Measurements from ENCODE around the gene DNM3. TPM values are rescaled to one million over a fixed set of nuclear protein-coding genes. Genes with fewer than 3 reads are reported as not detected.

Gene DNM3
- total and polyA plus RNA-seq, 2 donors (not counting 3 experiments of a cell fraction or from before 2014, with no cell fraction given), result 1.4 to 2.5 TPM

DNA sequence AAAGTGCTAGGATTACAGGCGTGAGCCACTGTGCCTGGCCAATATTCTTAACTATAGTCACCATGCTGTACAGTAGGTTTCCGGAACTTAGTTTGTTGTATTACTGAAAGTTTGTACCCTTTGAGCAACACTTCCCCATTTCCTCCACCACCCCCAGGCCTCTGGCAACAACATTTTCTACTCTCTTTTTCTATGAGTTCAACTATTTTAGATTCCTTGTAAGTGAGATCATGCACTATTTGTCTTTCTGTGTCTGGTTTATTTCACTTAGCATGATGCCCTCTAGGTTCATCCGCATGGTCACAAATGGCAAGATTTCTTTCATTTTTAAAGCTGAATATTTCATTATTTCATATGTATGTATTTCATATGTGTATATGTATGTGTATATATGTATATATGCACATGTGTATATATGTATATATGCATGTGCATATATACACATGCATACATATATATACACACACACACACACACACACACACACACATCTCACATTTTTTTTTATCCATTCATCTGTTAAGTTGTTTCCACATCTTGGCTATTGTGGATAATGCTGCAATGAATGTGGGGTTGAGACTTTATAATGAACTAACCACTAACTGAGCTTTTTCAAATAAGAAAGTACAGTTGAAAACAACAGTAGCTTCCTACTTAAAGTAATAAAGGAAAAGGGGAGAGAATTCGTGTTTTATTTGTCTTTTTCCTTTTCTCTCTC is 322.4 kb downstream of the DNM3 start:
- Histone ChIP-seq H4K20me1 (replicated peaks; ENCODE audit: control insufficient read depth, extremely low read depth, insufficient read depth, low read length) (no peaks in the 10 kb centered on the region), H3K36me3 (ENCODE audit: control insufficient read depth in 2 of 2, extremely low read depth in 1 of 2, insufficient read depth in 2 of 2, low read length in 2 of 2) (no peaks in the 10 kb centered on the region), H3K79me2 (ENCODE audit: control insufficient read depth, insufficient read depth, low read length) (no peaks in the 10 kb centered on the region), H3K4me3 (replicated peaks in 1 of 3; ENCODE audit: insufficient read depth in 1 of 3, low read depth in 1 of 3, low read length in 3 of 3) (no peak overlapping the region), H3K9me1 (replicated peaks; ENCODE audit: control insufficient read depth, extremely low read depth, insufficient read depth, low read length) (no peaks in the 10 kb centered on the region), H3K4me1 (ENCODE audit: control insufficient read depth, extremely low read depth, insufficient read depth, low read length) (no peaks in the 10 kb centered on the region), H2AFZ (ENCODE audit: low read depth, low read length) (no peak overlapping the region), H3K9me3 (replicated peaks; ENCODE audit: control insufficient read depth, insufficient read depth, low read length) (no peaks in the 10 kb centered on the region), H3K27ac (ENCODE audit: insufficient read depth, low read depth, low read length) (no peak overlapping the region), H3K9ac (replicated peaks; ENCODE audit: extremely low read depth, insufficient read depth, low read length) (no peak overlapping the region), H3K27me3 (ENCODE audit: control insufficient read depth in 2 of 2, insufficient read depth in 2 of 2, low read length in 2 of 2) (no peaks in the 10 kb centered on the region), H3K4me2 (ENCODE audit: insufficient read depth, low read length) (no peak overlapping the region)
- no TSS peak for BruUV-seq (replicated peaks)
- DNase-seq (ENCODE audit: low read depth, low spot score) (no peak), FAIRE-seq (no peak)
- ChIA-PET POLR2A (no interaction called here), CTCF (interaction anchor here (0.7 to 1.6 kb wide), 6 partner anchors 8 to 236 kb away, joined by 3 to 5 read pairs (median 3); no protein-coding TSS in a partner anchor)
- intact Hi-C loops (cut with micrococcal nuclease), result loop anchor here (2.0 kb wide), 1 partner anchor 17 kb away; no protein-coding TSS in a partner anchor
- TF ChIP-seq, protein P1, sequence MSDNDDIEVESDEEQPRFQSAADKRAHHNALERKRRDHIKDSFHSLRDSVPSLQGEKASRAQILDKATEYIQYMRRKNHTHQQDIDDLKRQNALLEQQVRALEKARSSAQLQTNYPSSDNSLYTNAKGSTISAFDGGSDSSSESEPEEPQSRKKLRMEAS (IDR thresholded peaks at IDR 0.05; ENCODE audit: insufficient read depth, insufficient read length), result no peak
- TF ChIP-seq FOS (IDR thresholded peaks at IDR 0.05; ENCODE audit: borderline replicate concordance, insufficient read depth, low read length) (no peak), POLR2AphosphoS5 (IDR thresholded peaks at IDR 0.05; ENCODE audit: insufficient read depth, low read depth, low read length) (no peak), GATA2 (IDR thresholded peaks at IDR 0.05; ENCODE audit: insufficient read depth, insufficient read length, low read depth, low read length) (no peak), MYC (IDR thresholded peaks at IDR 0.05; ENCODE audit: low read depth, low read length) (no peak), EZH2 (IDR thresholded peaks at IDR 0.05; ENCODE audit: borderline replicate concordance, low read depth, low read length, severe bottlenecking) (no peak), POLR2A (IDR thresholded peaks at IDR 0.05; ENCODE audit: low read depth, low read length) (no peak), JUN (IDR thresholded peaks at IDR 0.05; ENCODE audit: borderline replicate concordance, insufficient read depth, insufficient read length, low read depth) (no peak)
- TF ChIP-seq, protein P2, sequence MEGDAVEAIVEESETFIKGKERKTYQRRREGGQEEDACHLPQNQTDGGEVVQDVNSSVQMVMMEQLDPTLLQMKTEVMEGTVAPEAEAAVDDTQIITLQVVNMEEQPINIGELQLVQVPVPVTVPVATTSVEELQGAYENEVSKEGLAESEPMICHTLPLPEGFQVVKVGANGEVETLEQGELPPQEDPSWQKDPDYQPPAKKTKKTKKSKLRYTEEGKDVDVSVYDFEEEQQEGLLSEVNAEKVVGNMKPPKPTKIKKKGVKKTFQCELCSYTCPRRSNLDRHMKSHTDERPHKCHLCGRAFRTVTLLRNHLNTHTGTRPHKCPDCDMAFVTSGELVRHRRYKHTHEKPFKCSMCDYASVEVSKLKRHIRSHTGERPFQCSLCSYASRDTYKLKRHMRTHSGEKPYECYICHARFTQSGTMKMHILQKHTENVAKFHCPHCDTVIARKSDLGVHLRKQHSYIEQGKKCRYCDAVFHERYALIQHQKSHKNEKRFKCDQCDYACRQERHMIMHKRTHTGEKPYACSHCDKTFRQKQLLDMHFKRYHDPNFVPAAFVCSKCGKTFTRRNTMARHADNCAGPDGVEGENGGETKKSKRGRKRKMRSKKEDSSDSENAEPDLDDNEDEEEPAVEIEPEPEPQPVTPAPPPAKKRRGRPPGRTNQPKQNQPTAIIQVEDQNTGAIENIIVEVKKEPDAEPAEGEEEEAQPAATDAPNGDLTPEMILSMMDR (IDR thresholded peaks at IDR 0.05; ENCODE audit: extremely low read depth in 1 of 2, insufficient read depth in 1 of 2, low read depth in 1 of 2, low read length in 2 of 2), result no peak
- dilution Hi-C loops (cut with MboI; ENCODE audit: extremely low pct_ligation_motif_present, low sequenced_read_pairs), result no loop called here
